H1 (cell line): ENCODE results near the gene MATN1. TPM values are rescaled to one million over a fixed set of nuclear protein-coding genes. Genes with fewer than 3 reads are reported as not detected.
A peak's percentile ranks its signal among the peaks of the same experiment; 100 is the strongest.

Experiments
- CTCF ChIA-PET: fragments of 300-600 bp; sonication (Branson Sonifier 250); formaldehyde crosslinking; loops from one replicate; lab custom pipeline; 2021; ENCODE audit not compliant: partially characterized antibody; lab: Charles Lee
- POLR2A ChIA-PET: fragments of 300-600 bp; sonication (Branson Sonifier 250); formaldehyde crosslinking; loops from one replicate; lab custom pipeline; 2021; ENCODE audit warnings: inconsistent platforms; ENCODE audit not compliant: partially characterized antibody; lab: Charles Lee
- DNase-seq, 2 experiments: peaks; one replicate each; pipeline versions ENCODE4 v3.0.0 to v3.0.0-alpha.2; 2010 to 2022; ENCODE audit warnings: low spot score in 2 of 2, low read depth in 1 of 2, mixed read lengths in 1 of 2
- FAIRE-seq: peaks from 2 replicates; lab custom pipeline; 2011; peaks lifted over from hg19 to GRCh38; lab: Jason Lieb, UNC
- H2AFZ ChIP-seq: 2 replicates; pipeline ENCODE4 v1.8.1; 2012; ENCODE audit warnings: low read length, inconsistent platforms
- H2AK5ac ChIP-seq: 2 replicates; pipeline ENCODE4 v1.6.1; 2013; ENCODE audit warnings: low read depth, low read length
- H2BK120ac ChIP-seq: replicated peaks from 2 replicates; pipeline ENCODE3; 2013; ENCODE audit warnings: low read depth, low read length, inconsistent platforms
- H2BK12ac ChIP-seq: 2 replicates; pipeline ENCODE4 v1.6.1; 2013; ENCODE audit warnings: low read depth, low read length
- H2BK15ac ChIP-seq: 2 replicates; pipeline ENCODE4 v1.6.1; 2013; ENCODE audit warnings: low read length
- H2BK20ac ChIP-seq: 2 replicates; pipeline ENCODE4 v1.6.1; 2013; ENCODE audit warnings: low read length
- H2BK5ac ChIP-seq: 2 replicates; pipeline ENCODE4 v1.6.1; 2013; ENCODE audit warnings: low read depth, low read length
- H3K14ac ChIP-seq: 2 replicates; pipeline ENCODE4 v1.6.1; 2013; ENCODE audit warnings: inconsistent platforms; ENCODE audit not compliant: insufficient read length
- H3K18ac ChIP-seq: 2 replicates; pipeline ENCODE4 v1.6.1; 2013; ENCODE audit warnings: low read length; ENCODE audit errors: extremely low read depth
- H3K23ac ChIP-seq: 2 replicates; pipeline ENCODE4 v1.6.1; 2013; ENCODE audit warnings: inconsistent platforms; ENCODE audit not compliant: insufficient read length
- H3K23me2 ChIP-seq: 2 replicates; pipeline ENCODE4 v1.6.1; 2013; ENCODE audit warnings: low read depth, low read length
- H3K27ac ChIP-seq: 2 replicates; pipeline ENCODE4 v1.6.1; 2011; ENCODE audit warnings: low read depth, low read length, inconsistent platforms
- H3K27me3 ChIP-seq, 4 experiments: replicated peaks in 1 of 4; 1 replicate in 1 of 4; 2 replicates in 3 of 4; pipeline versions ENCODE4 v1.6.1 to v1.8.1; 2011 to 2013; ENCODE audit warnings: low read length in 3 of 4, mild to moderate bottlenecking in 3 of 4, inconsistent platforms in 2 of 4, mixed read lengths in 2 of 4, moderate library complexity in 1 of 4; ENCODE audit not compliant: control insufficient read depth in 3 of 4, insufficient read depth in 3 of 4; ENCODE audit errors: extremely low read depth in 1 of 4
- H3K36me3 ChIP-seq, 4 experiments: 2 replicates each; pipeline versions ENCODE4 v1.6.1 to v1.8.1; 2011 to 2013; ENCODE audit warnings: mild to moderate bottlenecking in 4 of 4, low read length in 3 of 4, moderate library complexity in 2 of 4, control low read depth in 1 of 4, inconsistent platforms in 1 of 4; ENCODE audit not compliant: insufficient read depth in 4 of 4, control insufficient read depth in 2 of 4
- H3K4ac ChIP-seq: replicated peaks from 2 replicates; pipeline ENCODE3; 2013; ENCODE audit warnings: low read length, low read depth, mixed read lengths, inconsistent platforms; ENCODE audit not compliant: insufficient read length
- H3K4me1 ChIP-seq, 4 experiments: replicated peaks in 1 of 4; 1 replicate in 1 of 4; 2 replicates in 3 of 4; pipeline versions ENCODE4 v1.6.1 to v1.8.1; 2011 to 2013; ENCODE audit warnings: low read length in 3 of 4, inconsistent platforms in 2 of 4, mixed read lengths in 1 of 4; ENCODE audit not compliant: insufficient read depth in 4 of 4, control insufficient read depth in 3 of 4
- H3K4me2 ChIP-seq, 2 experiments: 2 replicates each; pipeline versions ENCODE4 v1.6.1 to v1.8.1; 2011 to 2013; ENCODE audit warnings: low read depth in 2 of 2, low read length in 2 of 2, control low read depth in 1 of 2, inconsistent platforms in 1 of 2, mild to moderate bottlenecking in 1 of 2; ENCODE audit not compliant: insufficient read depth in 1 of 2
- H3K4me3 ChIP-seq, 4 experiments: fragments of 200-600, 300-600 bp in 1 of 4; sonication (generic), shearing (Covaris generic), sonication (Bioruptor Twin) in 1 of 4; 2 replicates each; pipeline versions ENCODE4 v1.5.1 to v1.8.1; 2011 to 2016; ENCODE audit warnings: low read length in 4 of 4, low read depth in 3 of 4, control low read depth in 2 of 4, inconsistent platforms in 2 of 4, mild to moderate bottlenecking in 2 of 4, mixed read lengths in 1 of 4, moderate library complexity in 1 of 4; ENCODE audit not compliant: insufficient read depth in 2 of 4; ENCODE audit errors: extremely low read depth in 1 of 4
- H3K56ac ChIP-seq: replicated peaks from 2 replicates; pipeline ENCODE3; 2013; ENCODE audit warnings: low read depth, mild to moderate bottlenecking, mixed read lengths, low read length, inconsistent platforms; ENCODE audit not compliant: insufficient read length
- H3K79me1 ChIP-seq: 2 replicates; pipeline ENCODE4 v1.6.1; 2013; ENCODE audit warnings: low read depth, low read length, control low read depth
- H3K79me2 ChIP-seq, 2 experiments: 2 replicates each; pipeline versions ENCODE4 v1.6.1 to v1.8.1; 2012 to 2013; ENCODE audit warnings: low read length in 2 of 2, mild to moderate bottlenecking in 2 of 2, inconsistent platforms in 1 of 2; ENCODE audit not compliant: insufficient read depth in 2 of 2, control insufficient read depth in 1 of 2
- H3K9ac ChIP-seq, 4 experiments: replicated peaks in 1 of 4; 1 replicate in 1 of 4; 2 replicates in 3 of 4; pipeline versions ENCODE4 v1.6.1 to v1.8.1; 2011 to 2013; ENCODE audit warnings: low read depth in 3 of 4, low read length in 3 of 4, control low read depth in 2 of 4, mild to moderate bottlenecking in 2 of 4, moderate library complexity in 2 of 4, inconsistent platforms in 1 of 4; ENCODE audit errors: extremely low read depth in 1 of 4
- H3K9me3 ChIP-seq, 2 experiments: 2 replicates each; pipeline versions ENCODE4 v1.6.1 to v1.8.1; 2012 to 2013; ENCODE audit warnings: mild to moderate bottlenecking in 2 of 2, moderate library complexity in 2 of 2, control low read depth in 1 of 2, inconsistent platforms in 1 of 2, low read depth in 1 of 2, low read length in 1 of 2, mixed read lengths in 1 of 2; ENCODE audit not compliant: insufficient read depth in 2 of 2
- H4K20me1 ChIP-seq, 2 experiments: replicated peaks in 1 of 2; 2 replicates each; pipeline versions ENCODE3 to v1.8.1; 2011 to 2013; ENCODE audit warnings: inconsistent platforms in 2 of 2, low read length in 2 of 2, mild to moderate bottlenecking in 1 of 2; ENCODE audit not compliant: insufficient read depth in 2 of 2, control insufficient read depth in 1 of 2
- H4K5ac ChIP-seq: 2 replicates; pipeline ENCODE4 v1.6.1; 2013; ENCODE audit warnings: low read length, low read depth, mixed read lengths, inconsistent platforms; ENCODE audit not compliant: insufficient read length
- H4K8ac ChIP-seq: 2 replicates; pipeline ENCODE4 v1.8.0; 2013; ENCODE audit warnings: mild to moderate bottlenecking, moderate library complexity, low read length, inconsistent platforms; ENCODE audit not compliant: insufficient read depth; ENCODE audit errors: extremely low read depth
- H4K91ac ChIP-seq: replicated peaks from 2 replicates; pipeline ENCODE3; 2013; ENCODE audit warnings: low read length, mixed read lengths, inconsistent platforms; ENCODE audit not compliant: insufficient read length
- CBX5 ChIP-seq: fragments of 300-800, 300-1000 bp; sonication (generic); IDR thresholded peaks from 2 replicates; pipeline ENCODE4 v1.7.1; 2016; ENCODE audit warnings: antibody characterized with exemption, low read length, low read depth
- EP300 ChIP-seq, 2 experiments: IDR thresholded peaks; 1 replicate in 1 of 2; 2 replicates in 1 of 2; pipeline ENCODE4 v1.6.1; 2011 to 2012; ENCODE audit warnings: low read depth in 2 of 2, low read length in 2 of 2, mild to moderate bottlenecking in 2 of 2, borderline replicate concordance in 1 of 2, inconsistent platforms in 1 of 2, moderate library complexity in 1 of 2
- FOSL1 ChIP-seq: IDR thresholded peaks from 2 replicates; pipeline ENCODE4 v1.6.1; 2011; ENCODE audit warnings: mild to moderate bottlenecking, low read depth, low read length, moderate library complexity; ENCODE audit not compliant: insufficient read depth
- GABPA ChIP-seq: IDR thresholded peaks from 2 replicates; pipeline ENCODE4 v1.6.1; 2011; ENCODE audit warnings: mild to moderate bottlenecking, low read length, moderate library complexity, borderline replicate concordance; ENCODE audit not compliant: insufficient read depth
- HDAC2 ChIP-seq, 2 experiments: fragments of 300-600 bp in 1 of 2; sonication (generic) in 1 of 2; IDR thresholded peaks; 2 replicates each; pipeline ENCODE4 v1.6.1; 2011 to 2012; ENCODE audit warnings: low read depth in 2 of 2, low read length in 2 of 2, mild to moderate bottlenecking in 2 of 2, moderate library complexity in 2 of 2, borderline replicate concordance in 1 of 2, inconsistent platforms in 1 of 2
- KDM4A ChIP-seq: IDR thresholded peaks from one replicate; pipeline ENCODE4 v1.7.1; 2012; ENCODE audit warnings: low read depth, mild to moderate bottlenecking, moderate library complexity, low read length, inconsistent platforms; ENCODE audit not compliant: severe bottlenecking
- POLR2A ChIP-seq, 2 experiments: IDR thresholded peaks; 1 replicate in 1 of 2; 2 replicates in 1 of 2; pipeline ENCODE4 v1.6.1; 2011; ENCODE audit warnings: low read depth in 2 of 2, low read length in 2 of 2, mild to moderate bottlenecking in 2 of 2; ENCODE audit errors: control extremely low read depth in 1 of 2
- POLR2AphosphoS5 ChIP-seq: IDR thresholded peaks from 2 replicates; pipeline ENCODE4 v1.6.1; 2011; ENCODE audit warnings: low read depth, low read length
- RFX5 ChIP-seq: IDR thresholded peaks from 2 replicates; pipeline ENCODE4 v1.6.1; 2011; ENCODE audit warnings: low read depth, low read length, improper control_type of control experiment, borderline replicate concordance
- SIRT6 ChIP-seq: IDR thresholded peaks from one replicate; pipeline ENCODE4 v1.7.1; 2012; ENCODE audit warnings: low read length, inconsistent platforms
- SUZ12 ChIP-seq: fragments of 200-600 bp; sonication (generic); IDR thresholded peaks from 2 replicates; pipeline ENCODE4 v1.6.1; 2012; ENCODE audit warnings: mild to moderate bottlenecking, inconsistent platforms, low read length, moderate library complexity, mixed read lengths
- TAF7 ChIP-seq: optimal IDR thresholded peaks from 2 replicates; pipeline ENCODE3; 2011; ENCODE audit warnings: low read depth, mild to moderate bottlenecking, inconsistent platforms, low read length, moderate library complexity, borderline replicate concordance
- TEAD4 ChIP-seq: IDR thresholded peaks from 2 replicates; pipeline ENCODE4 v1.6.1; 2012; ENCODE audit warnings: low read depth, low read length, inconsistent platforms, mixed read lengths
- WGBS, 2 experiments: shearing (Covaris generic) in 1 of 2; methylation state at CpG; one replicate each; pipeline versions ENCODE4 v1.1.6 to v1.1.7; 2013 to 2015; ENCODE audit warnings: low lambda C conversion rate in 2 of 2, mixed read lengths in 2 of 2, inconsistent platforms in 1 of 2, low coverage in 1 of 2, missing lambda C conversion rate in 1 of 2; ENCODE audit not compliant: insufficient replicate concordance in 2 of 2, insufficient coverage in 1 of 2, insufficient read length in 1 of 2; ENCODE audit errors: extremely low coverage in 1 of 2, missing lambda C conversion rate in 1 of 2; 5-methylcytosine and 5-hydroxymethylcytosine counted together
- polyA plus RNA-seq, 7 experiments: library from polyadenylated mRNA; depleted of rRNA in 3 of 7; stranded (reverse) in 5 of 7; unstranded in 2 of 7; fragments of >200 nt in 5 of 7; fragments of 200-250 nt in 2 of 7; gene quantifications; 1 replicate in 5 of 7; 2 replicates in 1 of 7; 4 replicates in 1 of 7; pipeline versions ENCODE4 v1.2.1 to v1.2.3, GENCODE V29; 2011 to 2013; ENCODE audit warnings: missing spikeins in 2 of 7, mixed read lengths in 2 of 7
- total RNA-seq: library from RNA; stranded (reverse); fragmentation: NEBNext Ultra II Directional; extraction: Animal tissue kit (Norgen Biotek cat#: 25700); gene quantifications from 2 replicates; pipeline ENCODE4 v1.2.1, GENCODE V29; 2021

MATN1 gene
- total and polyA plus RNA-seq, 2 of the 8 experiments (the other 6 are each of a cell fraction or from before 2014, with no cell fraction given): 0.12 to 0.28 TPM

DNA sequence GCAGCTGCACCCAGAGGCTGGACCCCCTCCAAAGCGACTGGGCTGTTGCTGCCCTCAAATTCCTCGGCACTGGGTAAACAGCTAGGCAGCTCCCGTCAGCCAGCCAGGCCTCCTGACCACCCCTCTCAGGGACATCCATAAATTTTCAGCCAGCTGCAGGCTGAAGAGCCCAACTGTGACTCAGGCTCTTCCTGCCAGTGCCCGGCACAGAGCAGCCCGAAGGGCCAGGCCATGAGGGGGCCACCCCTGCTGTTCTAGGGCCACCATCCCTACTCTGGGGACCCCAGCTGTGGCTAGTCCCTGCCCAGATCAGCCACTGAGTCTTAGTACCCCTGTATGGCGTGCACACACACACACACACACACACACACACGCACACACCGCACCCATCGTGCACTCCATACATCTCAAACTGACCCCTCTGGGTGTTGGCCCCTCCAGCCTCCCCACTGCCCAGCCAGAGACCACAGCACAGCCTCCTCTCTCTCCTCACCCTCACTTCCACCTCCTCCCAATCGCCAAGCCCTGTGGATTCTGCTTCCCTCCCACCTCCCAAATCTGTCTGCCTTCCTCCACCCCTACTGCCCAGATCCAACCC is 40.4 kb upstream of the MATN1 start:
- ChIA-PET POLR2A (interaction anchor here (1.2 kb wide), 1 partner anchor 15 kb away, joined by 3 read pairs; no protein-coding TSS in a partner anchor), CTCF (interaction anchor here (51.2 to 55.1 kb wide), 2 partner anchors 2 to 24 kb away, joined by 1640 read pairs; partner anchors contain the start of genes LAPTM5 and MATN1)
- Histone ChIP-seq H4K5ac (no peak overlapping the region), H3K79me2 (no peaks in the 10 kb centered on the region), H3K4me3 (no peak overlapping the region), H2AFZ (no peak overlapping the region), H3K56ac (no peak overlapping the region), H3K9me3 (no peaks in the 10 kb centered on the region), H2BK20ac (no peak overlapping the region), H3K4ac (no peak overlapping the region), H3K23ac (no peak overlapping the region), H3K36me3 (no peaks in the 10 kb centered on the region), H4K91ac (no peak overlapping the region), H3K4me2 (no peak overlapping the region), H3K14ac (no peak overlapping the region), H2AK5ac (no peak overlapping the region), H2BK12ac (no peak overlapping the region), H2BK15ac (0 out of 2 replicates have a peak overlapping the region, but pooled peaks have one; percentile 6), H3K79me1 (no peaks in the 10 kb centered on the region), H3K18ac (no peak overlapping the region), H3K4me1 (peaks cover 0 to 8% (median 2%) of the 10 kb centered on the region in 4 experiments; a peak in 4 of 7 replicates), H3K23me2 (no peaks in the 10 kb centered on the region; the same call in 1 of the 2 replicates), H3K27me3 (no peaks in the 10 kb centered on the region), H2BK120ac (no peak overlapping the region), H3K9ac (no peak overlapping the region), H4K8ac (peak overlapping the region; percentile 26; the same call in 1 of the 2 replicates), H2BK5ac (no peak overlapping the region), H4K20me1 (no peaks in the 10 kb centered on the region), H3K27ac (no peak overlapping the region)
- DNase-seq (no peak), FAIRE-seq (no peak)
- 92% methylated on average over 10 of the region's 10 CpGs; no CpG with 5 or more reads in 1 of the 2 experiments for WGBS, 2 experiments
- TF ChIP-seq TAF7 (no peak), EP300 (IDR thresholded peaks at IDR 0.05; ENCODE audit: borderline replicate concordance in 1 of 2, low read depth in 2 of 2, low read length in 2 of 2) (no peak), SUZ12 (no peak), GABPA (no peak), FOSL1 (no peak), KDM4A (no peak), RFX5 (no peak), TEAD4 (no peak), POLR2A (IDR thresholded peaks at IDR 0.05; ENCODE audit: control extremely low read depth in 1 of 2, low read depth in 2 of 2, low read length in 2 of 2) (no peak), POLR2AphosphoS5 (no peak), SIRT6 (no peak), CBX5 (no peak), HDAC2 (IDR thresholded peaks at IDR 0.05; ENCODE audit: borderline replicate concordance in 1 of 2, low read depth in 2 of 2, low read length in 2 of 2) (no peak)
